SW480 (cell line): Measurements from ENCODE around the gene ARAP2.
A peak's percentile ranks its signal among the peaks of the same experiment; 100 is the strongest.

Experiments used
- DNase-seq: peaks from one replicate; pipeline ENCODE4 v3.0.0-alpha.2; 2016; ENCODE audit warnings: low spot score

Gene ARAP2

DNA sequence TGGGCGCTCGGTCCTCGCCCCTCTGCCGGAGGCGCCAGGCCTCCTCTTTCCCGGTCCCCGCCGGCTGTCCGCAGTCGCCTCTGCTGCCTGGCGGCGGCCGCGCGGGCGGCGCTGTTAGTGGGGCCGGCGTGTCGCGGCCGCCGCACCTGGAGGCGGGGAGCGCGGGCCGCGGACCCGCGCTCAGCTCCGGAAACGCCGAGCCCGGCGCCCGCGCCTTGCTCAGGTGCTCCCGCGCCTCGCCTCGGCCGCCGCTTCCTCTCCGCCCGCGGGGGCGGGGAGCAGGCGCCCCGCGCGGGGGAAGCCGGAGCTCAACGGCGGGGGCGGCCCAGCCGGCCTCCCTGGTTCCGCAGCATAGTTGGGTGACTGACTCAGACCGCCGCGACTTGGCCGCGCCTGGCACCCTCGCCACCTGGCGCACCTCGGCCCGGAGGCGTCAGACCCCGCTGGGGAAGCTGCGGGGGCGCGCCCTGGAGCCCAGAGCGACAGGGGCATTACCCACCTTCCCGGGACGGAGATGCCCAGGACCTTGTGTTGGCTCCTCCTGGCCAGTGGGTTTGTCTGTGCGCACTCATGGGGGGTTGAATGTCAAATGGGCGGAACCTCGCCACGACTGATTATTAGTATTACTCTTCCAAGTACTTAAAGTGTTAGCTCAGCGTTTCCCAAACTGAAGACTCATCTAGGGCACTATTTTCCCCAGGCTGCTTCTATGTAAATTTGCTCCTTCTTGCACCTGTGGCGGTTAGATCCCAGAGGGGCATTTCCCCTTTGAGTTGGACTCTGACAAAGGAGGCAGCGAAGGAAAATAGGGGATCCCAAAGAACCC lies at the start of gene ARAP2:
ARAP2 (minus strand) TSS at position 258 of the 826 bp plus-strand sequence. CDS start 15,028 bp downstream, outside the sequence.
- peak; percentile 68 for DNase-seq

DNA sequence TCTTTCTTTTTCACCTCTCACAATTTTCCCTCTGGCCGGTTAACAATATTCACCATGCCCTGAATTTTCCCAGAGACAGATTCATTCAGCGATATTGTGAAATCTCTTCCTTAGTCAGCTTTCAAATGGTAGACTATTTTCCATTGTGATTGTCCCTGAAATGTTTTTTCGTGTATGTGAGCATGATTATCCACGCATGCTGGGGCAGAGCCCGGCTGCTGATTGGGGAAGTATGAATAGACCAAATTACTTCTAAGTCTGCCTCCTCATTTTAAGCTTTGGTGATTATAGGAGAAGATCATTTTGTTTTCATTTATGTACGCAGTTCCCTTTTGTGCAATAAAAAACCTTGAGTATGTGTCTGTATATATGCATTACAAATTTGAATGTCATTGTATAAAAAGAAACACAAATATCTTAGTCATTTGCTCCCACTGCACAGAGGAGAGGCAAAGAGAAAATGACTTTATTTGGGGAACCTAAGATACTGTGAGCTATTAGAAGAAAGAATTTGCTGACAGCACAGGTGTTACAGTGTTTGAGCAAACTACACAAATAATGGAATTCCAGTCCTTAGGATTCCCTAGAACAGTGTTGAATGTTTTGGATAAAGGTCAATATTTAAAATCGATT lies 48.4 kb upstream of the ARAP2 start:
- no peak for DNase-seq

DNA sequence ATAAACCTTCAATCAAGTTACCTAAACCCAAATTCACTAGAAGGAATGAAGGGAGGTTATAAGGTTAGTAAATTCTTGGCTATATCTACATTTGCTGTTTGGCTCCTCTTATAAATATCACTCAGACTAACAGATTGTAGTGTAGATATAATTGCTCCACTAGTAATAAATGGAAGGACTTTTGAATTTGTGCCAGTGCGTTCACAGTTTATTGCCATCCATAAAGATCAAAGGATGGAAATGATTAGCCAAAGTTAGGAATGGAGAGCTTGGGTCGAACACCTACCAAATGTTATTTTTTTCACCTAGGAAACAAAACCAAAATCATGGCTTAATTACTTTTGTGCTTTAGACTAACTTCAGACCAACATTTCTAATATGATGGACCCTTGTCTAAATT lies 46.3 kb upstream of the ARAP2 start:
- DNase-seq, result peak; percentile 20

GRCh38 chr4:36288731-36289426 lies 44.6 kb upstream of the ARAP2 start:
- DNase-seq, result no peak

- DNase-seq, result no peak
Measured at GRCh38 chr4:36286481-36286871, 42.2 kb upstream of the ARAP2 start.

- DNase-seq, result peak; percentile 21
Measured at GRCh38 chr4:36285784-36286480, 41.6 kb upstream of the ARAP2 start.

DNA sequence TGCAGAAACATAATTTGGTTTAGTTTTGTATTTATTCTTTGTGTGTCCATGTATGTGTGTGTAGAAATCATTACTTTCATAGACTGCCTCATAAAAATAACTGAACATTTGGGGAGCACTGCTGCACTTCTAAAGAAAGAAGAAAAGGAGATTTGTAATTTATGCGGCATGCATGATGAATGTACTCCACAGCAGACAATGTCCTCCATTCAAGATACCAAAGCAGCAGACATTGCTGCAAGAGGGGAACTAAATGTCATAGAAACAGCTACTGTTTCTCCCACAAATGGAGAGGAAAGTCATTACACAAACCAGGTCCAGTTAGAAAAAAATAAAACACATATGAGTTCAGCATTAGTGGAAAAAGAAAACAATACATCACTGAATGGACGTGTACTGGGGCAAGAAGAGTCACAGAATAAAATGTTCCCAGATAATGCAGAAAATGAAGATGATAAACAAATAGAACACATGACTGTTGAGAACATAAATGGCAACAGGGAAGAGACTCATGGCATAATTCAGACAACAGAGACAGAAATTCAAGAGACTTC lies 39.7 kb upstream of the ARAP2 start:
- DNase-seq, result no peak

DNA sequence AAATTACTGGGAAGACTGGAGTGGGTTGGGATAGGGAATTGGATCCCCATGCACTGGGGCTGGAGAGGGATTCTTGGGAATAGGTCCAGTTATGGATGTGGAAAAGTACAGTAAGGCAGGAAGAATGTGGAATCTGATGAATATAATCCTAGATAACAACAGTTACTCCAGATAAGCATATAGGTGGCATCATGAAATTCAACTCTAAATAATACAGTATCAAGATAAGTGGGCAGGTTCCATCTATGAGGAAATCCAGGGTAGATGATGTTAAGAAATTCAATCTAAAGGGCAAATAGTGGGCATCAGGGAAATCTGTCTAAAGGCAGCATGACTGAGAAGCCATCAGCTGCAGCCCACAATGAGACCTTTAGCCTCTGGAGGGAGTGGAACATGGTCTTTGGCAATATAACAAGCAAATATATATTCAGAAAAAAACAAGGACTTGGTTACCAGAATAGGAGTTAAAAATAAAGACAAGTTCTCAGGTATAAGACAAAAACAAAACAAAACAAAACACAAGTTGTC lies 38.3 kb upstream of the ARAP2 start:
- DNase-seq, result no peak

DNA sequence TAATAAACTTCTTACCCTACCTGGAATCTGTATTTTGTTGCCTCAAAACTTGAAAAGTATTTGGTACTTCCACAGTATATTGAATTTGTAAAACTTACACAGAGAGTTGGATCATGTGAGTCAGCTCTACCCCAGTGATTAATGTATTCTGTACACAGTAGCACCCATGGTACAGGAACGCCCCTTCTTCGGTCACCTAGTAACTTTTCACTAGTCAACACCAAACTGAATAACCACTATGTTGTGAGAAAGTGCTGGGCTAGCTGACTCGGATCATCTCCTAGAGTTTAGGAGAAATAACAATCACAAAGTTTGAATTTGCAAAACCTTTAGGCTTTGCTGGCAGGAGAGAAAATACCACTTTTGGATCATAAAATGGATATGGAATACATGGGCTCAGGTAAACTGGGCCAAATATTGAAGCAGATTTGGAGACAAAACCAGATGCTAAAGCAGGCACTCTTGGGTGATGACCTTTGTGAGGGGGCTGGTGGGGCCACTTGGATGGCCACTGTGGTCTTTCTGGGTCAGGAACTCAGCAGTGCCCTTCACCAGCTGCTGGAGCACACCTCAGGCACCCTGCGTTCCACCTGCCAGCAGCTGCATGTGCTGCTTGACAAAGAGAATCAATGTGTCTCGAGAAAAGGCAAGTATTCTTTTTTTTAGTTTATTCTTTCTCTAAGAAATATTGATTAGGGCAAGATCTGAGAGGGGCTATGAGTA lies 37.2 kb upstream of the ARAP2 start, which contains the start of gene DTHD1:
DTHD1 (plus strand) TSS at position 233 of the 723 bp plus-strand sequence; CDS start at position 376, 143 bp downstream.
- DNase-seq, result no peak

- no peak for DNase-seq
Measured at GRCh38 chr4:36280555-36280954, 36.2 kb upstream of the ARAP2 start.

- no peak for DNase-seq
Measured at GRCh38 chr4:36278789-36279188, 34.5 kb upstream of the ARAP2 start.

DNA sequence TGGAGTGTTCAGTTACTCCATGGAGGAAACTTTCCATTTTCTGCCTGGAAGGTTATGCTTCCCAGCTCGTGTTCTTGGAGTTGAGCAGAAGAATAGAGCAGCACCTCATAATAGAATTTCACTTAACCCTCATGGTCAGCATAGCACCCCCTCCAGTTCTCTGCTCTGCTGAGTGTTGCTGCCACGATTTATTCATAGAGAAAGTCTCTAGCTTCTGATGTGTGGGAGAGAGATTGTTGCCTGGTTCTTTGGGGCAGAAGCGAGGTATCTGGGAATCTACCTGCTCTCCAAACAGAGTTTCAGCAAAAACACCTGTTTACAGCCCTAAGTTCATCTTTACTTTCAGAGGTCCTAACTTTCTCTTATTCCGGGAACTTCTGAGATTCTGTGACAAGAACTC lies 33.2 kb upstream of the ARAP2 start:
- DNase-seq, result no peak

GRCh38 chr4:36274158-36274557 lies 29.8 kb upstream of the ARAP2 start:
- DNase-seq, result no peak

GRCh38 chr4:36273276-36273675 lies 29.0 kb upstream of the ARAP2 start:
- no peak for DNase-seq

GRCh38 chr4:36269533-36270173 lies 25.3 kb upstream of the ARAP2 start:
- no peak for DNase-seq

DNA sequence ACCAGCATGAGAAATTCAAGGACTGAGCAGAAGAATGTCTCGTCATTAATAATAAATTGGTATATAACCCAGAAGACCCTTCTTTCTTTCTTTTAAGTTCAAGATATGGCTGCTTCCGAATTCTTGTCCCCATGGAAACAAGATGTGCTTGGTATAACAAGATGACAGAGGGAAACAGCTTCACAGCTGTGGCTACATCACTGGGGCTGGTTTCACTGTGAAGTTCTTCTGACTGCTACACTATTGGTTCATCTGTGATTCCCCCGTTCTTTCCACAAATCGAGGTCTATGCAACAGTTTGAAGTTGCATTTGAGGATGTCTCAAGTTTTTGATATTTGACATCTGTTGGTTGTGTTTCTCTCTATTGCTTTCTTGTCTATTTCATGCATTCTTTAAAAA lies 24.8 kb upstream of the ARAP2 start:
- no peak for DNase-seq

GRCh38 chr4:36267486-36268268 lies 23.4 kb upstream of the ARAP2 start:
- no peak for DNase-seq

DNA sequence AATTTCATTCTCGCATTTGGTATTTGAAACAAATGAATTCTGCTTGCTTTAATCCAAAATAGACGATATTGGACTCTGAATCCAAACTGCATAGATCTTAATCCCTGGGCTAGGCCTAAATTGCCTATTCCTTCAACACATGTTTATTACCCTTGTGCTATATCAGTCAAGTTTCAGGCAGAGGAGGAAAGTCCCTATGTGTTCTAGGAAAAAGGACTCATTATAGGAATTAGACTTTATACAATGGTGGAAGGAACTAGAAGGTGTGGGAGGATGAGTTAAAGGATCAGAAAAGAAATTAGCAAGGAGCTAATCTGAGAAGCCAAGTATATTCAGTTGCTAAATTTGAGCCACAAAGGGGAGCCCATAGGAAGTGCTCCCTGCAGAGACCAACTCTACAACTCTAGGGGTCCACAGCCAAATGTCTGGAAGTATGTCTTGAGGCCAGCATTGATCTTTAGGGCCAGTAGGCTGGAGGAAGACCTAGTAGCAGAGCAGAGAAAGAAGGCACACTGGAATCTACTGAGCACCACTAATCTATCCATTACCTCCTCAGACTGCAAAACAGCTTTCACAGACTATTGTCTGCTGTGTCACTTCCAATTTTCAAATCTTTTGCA lies 20.0 kb upstream of the ARAP2 start:
- no peak for DNase-seq

- DNase-seq, result no peak
Measured at GRCh38 chr4:36260731-36261130, 16.4 kb upstream of the ARAP2 start.
